ENCODE measurements around the gene PLAAT5.

The PLAAT5 gene

DNA sequence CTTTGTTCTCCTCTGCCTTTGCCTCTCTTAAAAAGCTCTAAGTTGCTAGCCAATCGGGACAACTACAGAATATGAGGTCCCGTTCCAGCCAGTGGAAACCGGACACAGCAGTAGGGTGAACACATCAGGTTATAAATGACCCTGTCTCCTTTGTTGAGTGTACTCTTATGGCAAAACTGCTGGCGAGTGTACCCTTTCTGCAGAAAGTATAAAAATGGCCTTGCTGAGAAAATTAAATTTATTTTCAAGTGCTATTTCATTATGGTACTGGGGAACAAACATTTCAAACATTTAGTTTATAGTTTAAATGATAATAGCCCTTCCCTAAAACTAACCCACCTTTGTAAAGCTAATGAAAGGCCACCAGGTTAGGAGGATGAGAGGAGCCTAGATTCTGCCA lies 8.9 kb upstream of the PLAAT5 start:
- DNase-seq (ENCODE audit: low read depth in 1 of 2, low spot score in 1 of 2): no peak
- TF ChIP-seq, protein P1, sequence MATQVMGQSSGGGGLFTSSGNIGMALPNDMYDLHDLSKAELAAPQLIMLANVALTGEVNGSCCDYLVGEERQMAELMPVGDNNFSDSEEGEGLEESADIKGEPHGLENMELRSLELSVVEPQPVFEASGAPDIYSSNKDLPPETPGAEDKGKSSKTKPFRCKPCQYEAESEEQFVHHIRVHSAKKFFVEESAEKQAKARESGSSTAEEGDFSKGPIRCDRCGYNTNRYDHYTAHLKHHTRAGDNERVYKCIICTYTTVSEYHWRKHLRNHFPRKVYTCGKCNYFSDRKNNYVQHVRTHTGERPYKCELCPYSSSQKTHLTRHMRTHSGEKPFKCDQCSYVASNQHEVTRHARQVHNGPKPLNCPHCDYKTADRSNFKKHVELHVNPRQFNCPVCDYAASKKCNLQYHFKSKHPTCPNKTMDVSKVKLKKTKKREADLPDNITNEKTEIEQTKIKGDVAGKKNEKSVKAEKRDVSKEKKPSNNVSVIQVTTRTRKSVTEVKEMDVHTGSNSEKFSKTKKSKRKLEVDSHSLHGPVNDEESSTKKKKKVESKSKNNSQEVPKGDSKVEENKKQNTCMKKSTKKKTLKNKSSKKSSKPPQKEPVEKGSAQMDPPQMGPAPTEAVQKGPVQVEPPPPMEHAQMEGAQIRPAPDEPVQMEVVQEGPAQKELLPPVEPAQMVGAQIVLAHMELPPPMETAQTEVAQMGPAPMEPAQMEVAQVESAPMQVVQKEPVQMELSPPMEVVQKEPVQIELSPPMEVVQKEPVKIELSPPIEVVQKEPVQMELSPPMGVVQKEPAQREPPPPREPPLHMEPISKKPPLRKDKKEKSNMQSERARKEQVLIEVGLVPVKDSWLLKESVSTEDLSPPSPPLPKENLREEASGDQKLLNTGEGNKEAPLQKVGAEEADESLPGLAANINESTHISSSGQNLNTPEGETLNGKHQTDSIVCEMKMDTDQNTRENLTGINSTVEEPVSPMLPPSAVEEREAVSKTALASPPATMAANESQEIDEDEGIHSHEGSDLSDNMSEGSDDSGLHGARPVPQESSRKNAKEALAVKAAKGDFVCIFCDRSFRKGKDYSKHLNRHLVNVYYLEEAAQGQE (IDR thresholded peaks at IDR 0.05; ENCODE audit: insufficient replicate concordance, low read depth): no peak
- TF ChIP-seq POLR2AphosphoS5 (IDR thresholded peaks at IDR 0.05; ENCODE audit: low read depth) (no peak), GABPA (IDR thresholded peaks at IDR 0.05; ENCODE audit: low read depth) (no peak), SPI1 (IDR thresholded peaks at IDR 0.05; ENCODE audit: borderline replicate concordance, low read depth) (no peak)
- TF ChIP-seq, protein P2, sequence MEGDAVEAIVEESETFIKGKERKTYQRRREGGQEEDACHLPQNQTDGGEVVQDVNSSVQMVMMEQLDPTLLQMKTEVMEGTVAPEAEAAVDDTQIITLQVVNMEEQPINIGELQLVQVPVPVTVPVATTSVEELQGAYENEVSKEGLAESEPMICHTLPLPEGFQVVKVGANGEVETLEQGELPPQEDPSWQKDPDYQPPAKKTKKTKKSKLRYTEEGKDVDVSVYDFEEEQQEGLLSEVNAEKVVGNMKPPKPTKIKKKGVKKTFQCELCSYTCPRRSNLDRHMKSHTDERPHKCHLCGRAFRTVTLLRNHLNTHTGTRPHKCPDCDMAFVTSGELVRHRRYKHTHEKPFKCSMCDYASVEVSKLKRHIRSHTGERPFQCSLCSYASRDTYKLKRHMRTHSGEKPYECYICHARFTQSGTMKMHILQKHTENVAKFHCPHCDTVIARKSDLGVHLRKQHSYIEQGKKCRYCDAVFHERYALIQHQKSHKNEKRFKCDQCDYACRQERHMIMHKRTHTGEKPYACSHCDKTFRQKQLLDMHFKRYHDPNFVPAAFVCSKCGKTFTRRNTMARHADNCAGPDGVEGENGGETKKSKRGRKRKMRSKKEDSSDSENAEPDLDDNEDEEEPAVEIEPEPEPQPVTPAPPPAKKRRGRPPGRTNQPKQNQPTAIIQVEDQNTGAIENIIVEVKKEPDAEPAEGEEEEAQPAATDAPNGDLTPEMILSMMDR (IDR thresholded peaks at IDR 0.05; ENCODE audit: insufficient read depth, low read length): no peak
- no peaks in the 10 kb centered on the region for H3K27me3 ChIP-seq (ENCODE audit: insufficient read depth, poor library complexity, severe bottlenecking)
- no peak overlapping the region for H3K4me3 ChIP-seq (replicated peaks; ENCODE audit: insufficient read depth, low read length)
- H3K27ac ChIP-seq (replicated peaks): no peak overlapping the region

DNA sequence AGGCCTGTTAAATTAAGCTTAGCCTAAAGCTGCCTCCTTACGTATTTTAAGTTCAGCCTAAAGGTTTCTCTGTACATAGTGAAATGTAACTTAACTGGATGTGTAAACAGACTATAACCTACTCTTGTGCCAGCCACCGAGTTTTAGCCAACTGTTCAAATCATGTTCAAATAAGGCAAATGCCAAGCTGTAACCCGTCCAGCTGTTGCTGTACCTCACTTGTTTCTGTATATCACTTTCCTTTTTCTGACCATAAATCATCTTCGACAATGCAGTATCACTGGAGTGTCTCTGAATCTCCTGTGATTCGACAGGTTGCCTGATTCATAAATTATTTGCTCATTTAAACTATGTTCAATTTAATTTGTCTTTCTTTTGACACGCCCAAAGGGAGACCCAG lies 4.0 kb upstream of the PLAAT5 start:
- TF ChIP-seq SPI1 (IDR thresholded peaks at IDR 0.05; ENCODE audit: borderline replicate concordance, low read depth) (no peak), GABPA (IDR thresholded peaks at IDR 0.05; ENCODE audit: low read depth) (no peak), POLR2AphosphoS5 (IDR thresholded peaks at IDR 0.05; ENCODE audit: low read depth) (no peak)
- TF ChIP-seq, protein P1 (IDR thresholded peaks at IDR 0.05; ENCODE audit: insufficient replicate concordance, low read depth): no peak
- TF ChIP-seq, protein P2 (IDR thresholded peaks at IDR 0.05; ENCODE audit: insufficient read depth, low read length): no peak
- H3K27ac ChIP-seq (replicated peaks): no peak overlapping the region

DNA sequence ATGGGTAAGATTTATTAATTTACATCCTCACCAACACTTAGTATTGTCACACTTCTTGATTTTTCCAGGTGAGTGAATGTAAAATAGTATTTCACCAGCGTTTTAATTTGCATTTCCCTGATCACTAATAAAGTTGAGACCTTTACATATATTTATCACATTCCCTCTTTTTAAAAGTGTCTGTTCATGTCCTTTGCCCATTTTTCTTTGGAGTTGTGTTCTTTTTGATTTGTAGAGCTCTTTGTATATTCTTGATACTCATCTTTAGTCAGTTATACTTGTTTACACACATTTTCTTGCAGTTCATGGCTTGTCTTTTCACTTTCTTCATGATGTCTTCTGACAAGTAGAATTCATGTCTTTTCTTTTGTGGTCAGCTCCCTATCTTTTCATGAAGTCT lies 2.2 kb upstream of the PLAAT5 start:
- Histone ChIP-seq H3K27me3 (ENCODE audit: insufficient read depth, poor library complexity, severe bottlenecking) (no peaks in the 10 kb centered on the region), H3K4me3 (replicated peaks; ENCODE audit: insufficient read depth, low read length) (no peak overlapping the region), H3K27ac (replicated peaks) (peak overlapping the region; percentile 72; the same call in 1 of the 2 replicates)
- DNase-seq (ENCODE audit: low read depth in 1 of 2, low spot score in 1 of 2): no peak
- TF ChIP-seq, protein P1 (IDR thresholded peaks at IDR 0.05; ENCODE audit: insufficient replicate concordance, low read depth): no peak
- TF ChIP-seq GABPA (IDR thresholded peaks at IDR 0.05; ENCODE audit: low read depth): no peak

More for the DNA sequence above, 4.0 kb upstream of the PLAAT5 start:
- no peaks in the 10 kb centered on the region for H3K27me3 ChIP-seq (ENCODE audit: insufficient read depth, poor library complexity, severe bottlenecking)
- no peak overlapping the region for H3K4me3 ChIP-seq (replicated peaks; ENCODE audit: insufficient read depth, low read length)
- DNase-seq (ENCODE audit: low read depth in 1 of 2, low spot score in 1 of 2): no peak

GRCh38 chr11:63492441-63492840 lies 1.5 kb upstream of the PLAAT5 start:
- DNase-seq (ENCODE audit: low read depth in 1 of 2, low spot score in 1 of 2): no peak
- TF ChIP-seq SPI1 (IDR thresholded peaks at IDR 0.05; ENCODE audit: borderline replicate concordance, low read depth) (no peak), POLR2AphosphoS5 (IDR thresholded peaks at IDR 0.05; ENCODE audit: low read depth) (no peak), GABPA (IDR thresholded peaks at IDR 0.05; ENCODE audit: low read depth) (no peak)
- TF ChIP-seq, protein P2 (IDR thresholded peaks at IDR 0.05; ENCODE audit: insufficient read depth, low read length): no peak
- TF ChIP-seq, protein P1 (IDR thresholded peaks at IDR 0.05; ENCODE audit: insufficient replicate concordance, low read depth): no peak
- H3K27me3 ChIP-seq (ENCODE audit: insufficient read depth, poor library complexity, severe bottlenecking): no peaks in the 10 kb centered on the region
- H3K4me3 ChIP-seq (replicated peaks; ENCODE audit: insufficient read depth, low read length): no peak overlapping the region
- peak overlapping the region; percentile 72 for H3K27ac ChIP-seq (replicated peaks)

Data from HL-60 (cell line).